GM06990 (cell line): ENCODE measurements around the gene PRDX1.

Experiments
- DNase-seq: peaks from one replicate; pipeline ENCODE4 v3.0.0-alpha.2; 2011; ENCODE audit not compliant: insufficient read length; ENCODE audit errors: extremely low read depth
- H3K27me3 ChIP-seq: replicated peaks from 2 replicates; pipeline ENCODE4 v1.6.0; 2011; ENCODE audit warnings: low read length; ENCODE audit not compliant: control insufficient read depth, insufficient read depth
- H3K36me3 ChIP-seq: 2 replicates; pipeline ENCODE4 v1.5.1; 2011; ENCODE audit warnings: low read length; ENCODE audit not compliant: control insufficient read depth, insufficient read depth
- H3K4me3 ChIP-seq: replicated peaks from 2 replicates; pipeline ENCODE4 v1.5.1; 2011; ENCODE audit warnings: low read depth, mild to moderate bottlenecking, control low read depth, low read length
- CTCF ChIP-seq: IDR thresholded peaks from 2 replicates; pipeline ENCODE4 v1.5.1; 2011; ENCODE audit warnings: low read length, control low read depth, mild to moderate bottlenecking, inconsistent platforms; ENCODE audit not compliant: insufficient read depth, poor library complexity, severe bottlenecking

PRDX1 gene

GRCh38 chr1:45567911-45568310, 46.2 kb upstream of the PRDX1 start:
- DNase-seq: no peak
- peaks cover 41% of the 10 kb centered on the region for H3K36me3 ChIP-seq
- no peak for TF ChIP-seq CTCF
- no peaks in the 10 kb centered on the region for H3K27me3 ChIP-seq
- no peak overlapping the region for H3K4me3 ChIP-seq

GRCh38 chr1:45566722-45567121, 45.0 kb upstream of the PRDX1 start:
- no peaks in the 10 kb centered on the region for H3K27me3 ChIP-seq
- no peak for TF ChIP-seq CTCF
- peaks cover 45% of the 10 kb centered on the region for H3K36me3 ChIP-seq
- no peak for DNase-seq
- H3K4me3 ChIP-seq: no peak overlapping the region

GRCh38 chr1:45563843-45564242, 42.2 kb upstream of the PRDX1 start:
- no peak overlapping the region for H3K4me3 ChIP-seq
- H3K27me3 ChIP-seq: no peaks in the 10 kb centered on the region
- no peak for DNase-seq
- H3K36me3 ChIP-seq: peaks cover 39% of the 10 kb centered on the region
- no peak for TF ChIP-seq CTCF

GRCh38 chr1:45557422-45557944, 35.8 kb upstream of the PRDX1 start:
- no peak for DNase-seq
- peaks cover 17% of the 10 kb centered on the region for H3K36me3 ChIP-seq
- no peak for TF ChIP-seq CTCF
- no peak overlapping the region for H3K4me3 ChIP-seq
- no peaks in the 10 kb centered on the region for H3K27me3 ChIP-seq

- no peaks in the 10 kb centered on the region for H3K27me3 ChIP-seq
- no peak for TF ChIP-seq CTCF
- peaks cover 8% of the 10 kb centered on the region for H3K36me3 ChIP-seq
- DNase-seq: no peak
- H3K4me3 ChIP-seq: no peak overlapping the region
Measured at GRCh38 chr1:45554198-45554597, 32.5 kb upstream of the PRDX1 start.

GRCh38 chr1:45552331-45552730, 30.6 kb upstream of the PRDX1 start:
- no peak for DNase-seq
- Histone ChIP-seq H3K4me3 (peak overlapping the region; percentile 93), H3K27me3 (no peaks in the 10 kb centered on the region), H3K36me3 (peaks cover 8% of the 10 kb centered on the region)
- TF ChIP-seq CTCF: no peak
